DND-41 (cell line): ENCODE data around the gene KSR1.

Experiments
- CTCF ChIP-seq: IDR thresholded peaks from 2 replicates; pipeline ENCODE4 v1.5.1; 2012; ENCODE audit warnings: borderline replicate concordance, low read length, moderate library complexity, mild to moderate bottlenecking; ENCODE audit not compliant: poor library complexity, severe bottlenecking; ENCODE audit errors: extremely low read depth
- EZH2 ChIP-seq: IDR thresholded peaks from 3 replicates; pipeline ENCODE4 v1.6.1; 2012; ENCODE audit warnings: borderline replicate concordance, low read depth, mild to moderate bottlenecking, moderate library complexity, low read length, inconsistent platforms; ENCODE audit not compliant: severe bottlenecking

- TF ChIP-seq CTCF (no peak), EZH2 (no peak)
Observed at GRCh38 chr17:27646232-27646631, 190.0 kb downstream of the KSR1 start.
